ENCODE data around the gene RPS6KA2.
A peak's percentile ranks its signal among the peaks of the same experiment; 100 is the strongest.

RPS6KA2 gene

DNA sequence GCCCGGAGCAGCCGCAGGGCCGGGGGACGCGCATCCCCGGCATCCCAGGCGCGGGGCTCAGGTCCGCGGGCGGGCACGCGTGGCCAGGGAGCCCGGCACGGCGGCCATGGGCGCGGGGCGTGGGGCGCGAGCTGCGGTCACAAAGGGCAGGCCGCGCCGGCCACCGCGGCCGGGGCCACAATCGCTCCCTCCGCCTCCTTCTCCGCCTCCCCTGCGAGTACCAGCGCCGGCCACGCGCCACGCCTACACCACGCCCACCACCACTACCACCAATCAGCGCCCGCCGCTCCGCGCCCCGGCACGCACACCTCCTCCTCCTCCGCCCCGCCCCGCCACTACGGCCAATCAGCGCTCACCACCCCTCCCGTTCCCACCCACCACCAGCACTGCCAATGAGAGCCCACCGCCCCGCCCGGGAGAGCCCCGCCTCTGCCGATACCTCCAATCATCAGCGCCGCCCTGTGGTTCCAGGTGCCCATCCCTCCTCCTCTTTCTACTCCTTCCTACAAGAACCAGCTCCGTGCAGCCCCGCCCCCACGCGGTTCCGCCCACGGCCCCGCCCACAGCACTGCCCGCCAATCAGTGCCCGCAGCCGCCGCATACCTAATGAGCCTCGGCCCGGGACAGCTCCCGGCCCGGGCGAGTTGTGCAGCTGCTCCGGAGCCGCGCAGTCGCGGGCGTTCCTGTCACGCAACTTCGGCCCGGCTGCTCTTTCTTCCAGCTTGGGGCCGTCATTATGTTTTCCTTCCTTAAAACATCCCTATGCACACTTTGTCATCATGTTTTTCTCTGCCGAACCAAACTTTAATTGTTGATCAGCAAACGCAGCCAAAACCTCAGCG is at the start of gene RPS6KA2:
TSS of gene RPS6KA2 (minus strand) at position 219 of the 842 bp plus-strand sequence. CDS start 232 bp downstream, outside the sequence.
- peak; percentile 99 to 100 (median 100) for DNase-seq

DNA sequence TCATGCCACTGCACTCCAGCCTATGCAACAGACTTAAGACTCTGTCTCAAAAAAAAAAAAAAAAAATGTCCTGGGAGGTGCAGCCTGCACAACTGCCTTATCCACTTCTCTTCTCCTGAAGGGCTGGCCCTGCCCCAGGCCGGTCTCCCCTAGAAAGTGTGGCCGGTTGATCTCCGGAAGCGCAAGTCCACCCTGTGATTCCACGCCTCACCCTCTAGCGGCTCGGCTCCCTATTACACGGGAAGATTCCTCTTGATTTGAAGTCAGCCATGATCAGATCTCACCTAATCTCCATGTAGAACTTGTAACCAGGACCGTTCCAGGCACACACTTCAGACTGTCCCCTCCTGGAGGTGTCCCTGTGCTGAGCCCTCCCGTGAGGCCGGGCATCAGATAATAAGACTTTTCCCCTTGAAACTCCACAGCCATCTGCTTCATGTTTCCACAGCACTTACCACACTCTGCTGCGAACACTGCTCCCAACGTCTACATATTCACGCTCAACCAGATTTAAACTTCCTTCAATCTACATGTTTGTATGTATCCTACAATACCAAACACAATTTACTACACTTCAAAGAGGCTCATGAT is 49.3 kb upstream of the RPS6KA2 start:
- DNase-seq: no peak

GRCh38 chr6:166675736-166676135 is 48.7 kb upstream of the RPS6KA2 start:
- no peak for DNase-seq

- no peak for DNase-seq
Measured at GRCh38 chr6:166673309-166673708, 46.3 kb upstream of the RPS6KA2 start.

GRCh38 chr6:166672624-166673206 is 45.7 kb upstream of the RPS6KA2 start:
- no peak for DNase-seq

GRCh38 chr6:166672146-166672545 is 45.1 kb upstream of the RPS6KA2 start:
- no peak for DNase-seq

DNA sequence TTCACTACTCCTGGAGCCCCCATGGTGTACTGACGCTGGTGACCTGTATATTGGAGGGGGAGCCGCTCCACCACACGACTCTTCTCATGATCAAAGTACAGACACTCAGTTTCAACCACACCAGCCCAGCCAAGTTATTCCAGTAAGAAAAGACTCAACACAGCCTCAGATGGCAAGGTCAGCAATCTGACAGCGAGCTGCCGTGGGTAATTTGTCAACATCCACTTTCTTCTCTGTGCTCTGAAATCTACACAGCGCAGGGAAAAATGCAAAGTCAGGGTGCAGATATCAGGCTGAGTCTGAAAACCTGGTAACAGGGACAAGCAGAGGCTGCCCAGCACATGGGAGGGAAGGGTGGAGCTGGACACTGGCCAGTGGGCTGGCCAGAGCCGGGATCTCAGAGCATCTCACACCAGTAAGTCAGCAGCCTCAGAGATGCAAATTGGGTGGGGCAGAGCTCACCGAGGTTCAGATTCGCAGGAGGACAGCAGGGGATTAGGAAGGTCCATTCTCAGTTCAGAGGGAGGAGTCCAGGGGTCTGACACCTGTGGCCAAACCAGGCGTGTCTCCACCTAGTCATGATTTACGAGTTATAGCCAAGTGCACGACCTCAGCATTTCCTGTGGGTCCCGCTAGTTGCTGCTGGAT is 44.5 kb upstream of the RPS6KA2 start:
- DNase-seq: no peak

DNA sequence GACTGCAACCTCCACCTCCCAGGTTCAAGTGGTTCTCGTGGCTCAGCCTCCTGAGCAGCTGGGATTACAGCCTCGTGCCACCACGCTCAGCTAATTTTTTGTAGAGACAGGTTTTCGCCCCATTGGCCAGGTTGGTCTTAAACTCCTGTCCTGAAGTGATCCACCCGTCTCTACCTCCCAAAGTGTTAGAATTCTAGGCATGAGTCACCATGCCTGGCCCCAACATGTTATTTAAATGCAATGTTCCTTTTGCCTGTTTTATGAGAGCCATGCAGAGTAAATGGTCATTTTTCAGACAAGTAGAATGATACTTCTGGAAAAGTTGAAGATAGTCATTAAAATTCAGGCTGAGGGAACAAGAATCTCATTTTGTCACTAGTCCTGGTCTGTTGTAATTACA is 43.8 kb upstream of the RPS6KA2 start:
- DNase-seq: no peak

GRCh38 chr6:166670013-166670412 is 43.0 kb upstream of the RPS6KA2 start:
- DNase-seq: no peak

- DNase-seq: no peak
Measured at GRCh38 chr6:166667796-166668610, 41.0 kb upstream of the RPS6KA2 start.

GRCh38 chr6:166664135-166664534 is 37.1 kb upstream of the RPS6KA2 start:
- no peak for DNase-seq

GRCh38 chr6:166663568-166663967 is 36.5 kb upstream of the RPS6KA2 start:
- no peak for DNase-seq

DNA sequence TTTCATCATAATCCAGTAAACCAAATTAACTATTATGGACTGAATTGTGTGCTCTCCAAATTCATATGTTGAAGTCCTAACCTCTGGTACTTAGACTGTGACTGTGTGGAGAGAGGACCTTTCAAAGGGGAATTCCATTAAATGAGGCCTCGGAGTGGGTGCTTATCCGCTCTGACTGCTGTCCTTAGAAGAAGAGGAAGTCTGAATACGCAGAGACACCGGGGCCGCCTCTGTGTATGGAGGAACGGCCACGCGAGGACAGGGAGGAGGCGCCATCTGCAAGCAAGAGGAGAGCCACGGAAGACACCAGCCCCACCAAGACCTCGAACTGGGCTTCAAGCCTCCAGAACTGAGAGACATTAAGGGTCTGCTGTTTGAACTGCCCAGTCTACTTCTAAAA is 35.6 kb upstream of the RPS6KA2 start:
- DNase-seq: no peak

- DNase-seq: no peak
Measured at GRCh38 chr6:166661327-166662085, 34.5 kb upstream of the RPS6KA2 start.

- no peak for DNase-seq
Measured at GRCh38 chr6:166660157-166660688, 33.2 kb upstream of the RPS6KA2 start.

DNA sequence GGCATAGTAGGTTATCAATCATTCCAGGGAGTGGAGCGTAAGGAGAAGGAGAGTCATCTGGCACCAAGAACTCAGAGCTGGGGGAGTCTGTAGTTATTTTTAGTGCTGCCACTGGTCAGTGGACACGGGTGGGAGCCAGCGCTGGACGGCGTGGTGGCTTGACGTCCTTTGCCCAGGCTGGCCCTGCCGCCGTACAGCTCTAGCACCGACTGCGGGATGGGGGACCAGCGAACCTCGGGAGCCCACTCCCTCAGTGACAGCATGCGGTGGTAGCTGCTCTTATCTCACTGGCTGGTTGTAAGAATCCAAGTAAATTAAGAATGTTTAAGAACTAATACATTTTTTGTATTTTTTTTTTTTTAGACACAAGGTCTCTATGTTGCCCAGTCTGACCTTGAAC is 32.5 kb upstream of the RPS6KA2 start:
- DNase-seq: no peak

GRCh38 chr6:166658792-166659150 is 31.7 kb upstream of the RPS6KA2 start:
- no peak for DNase-seq

DNA sequence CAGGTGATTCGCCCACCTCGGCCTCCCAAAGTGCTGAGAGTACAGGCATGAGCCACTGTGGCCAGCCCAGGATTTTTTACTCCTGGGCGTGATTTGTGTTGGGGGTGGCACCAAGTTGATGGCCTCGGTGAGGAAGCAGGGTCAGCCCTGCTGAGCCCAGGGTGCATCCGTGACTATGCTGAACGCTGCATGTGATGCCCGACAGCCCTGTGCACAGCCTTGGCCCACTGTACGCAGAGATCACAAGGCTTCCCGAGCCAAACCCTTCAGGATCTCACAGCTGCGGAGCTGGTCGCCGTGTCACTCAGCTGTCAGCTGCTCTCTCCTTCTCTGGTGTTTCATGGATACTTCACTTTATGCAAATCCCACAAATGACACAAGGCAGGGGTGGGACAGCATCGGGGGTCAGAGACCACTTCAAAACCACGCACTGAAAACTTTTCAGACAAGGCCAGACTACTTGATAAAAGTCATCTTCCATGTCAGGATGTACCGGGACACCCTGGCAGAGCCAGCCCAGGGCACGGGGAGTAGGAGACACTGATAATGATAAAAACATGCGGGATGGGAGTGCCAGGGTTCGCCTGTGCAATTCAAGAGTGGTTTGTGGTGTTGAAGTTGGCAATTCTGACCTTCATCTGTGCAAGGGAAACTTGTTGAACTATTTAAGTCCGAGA is 31.2 kb upstream of the RPS6KA2 start:
- DNase-seq: no peak

DNA sequence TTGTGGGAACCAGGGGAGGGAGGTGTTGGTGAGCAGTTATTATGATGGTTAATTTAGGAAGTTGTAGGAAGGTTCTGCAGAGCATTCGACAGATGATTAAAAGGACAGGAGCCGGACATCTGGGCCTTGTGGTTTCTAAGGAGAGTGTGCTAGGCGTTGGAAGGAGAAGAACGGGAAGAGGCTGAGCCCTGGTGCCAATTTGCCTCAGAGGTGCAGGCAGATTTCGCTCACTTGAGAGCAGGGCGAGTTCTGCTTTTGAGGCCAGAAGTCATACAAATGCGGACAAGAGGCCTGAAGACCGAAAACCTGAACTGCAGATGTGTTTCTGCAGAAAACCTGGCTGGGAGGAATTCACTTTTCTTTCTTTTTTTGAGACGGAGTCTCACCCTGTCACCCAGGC is 30.5 kb upstream of the RPS6KA2 start:
- DNase-seq: no peak

DNA sequence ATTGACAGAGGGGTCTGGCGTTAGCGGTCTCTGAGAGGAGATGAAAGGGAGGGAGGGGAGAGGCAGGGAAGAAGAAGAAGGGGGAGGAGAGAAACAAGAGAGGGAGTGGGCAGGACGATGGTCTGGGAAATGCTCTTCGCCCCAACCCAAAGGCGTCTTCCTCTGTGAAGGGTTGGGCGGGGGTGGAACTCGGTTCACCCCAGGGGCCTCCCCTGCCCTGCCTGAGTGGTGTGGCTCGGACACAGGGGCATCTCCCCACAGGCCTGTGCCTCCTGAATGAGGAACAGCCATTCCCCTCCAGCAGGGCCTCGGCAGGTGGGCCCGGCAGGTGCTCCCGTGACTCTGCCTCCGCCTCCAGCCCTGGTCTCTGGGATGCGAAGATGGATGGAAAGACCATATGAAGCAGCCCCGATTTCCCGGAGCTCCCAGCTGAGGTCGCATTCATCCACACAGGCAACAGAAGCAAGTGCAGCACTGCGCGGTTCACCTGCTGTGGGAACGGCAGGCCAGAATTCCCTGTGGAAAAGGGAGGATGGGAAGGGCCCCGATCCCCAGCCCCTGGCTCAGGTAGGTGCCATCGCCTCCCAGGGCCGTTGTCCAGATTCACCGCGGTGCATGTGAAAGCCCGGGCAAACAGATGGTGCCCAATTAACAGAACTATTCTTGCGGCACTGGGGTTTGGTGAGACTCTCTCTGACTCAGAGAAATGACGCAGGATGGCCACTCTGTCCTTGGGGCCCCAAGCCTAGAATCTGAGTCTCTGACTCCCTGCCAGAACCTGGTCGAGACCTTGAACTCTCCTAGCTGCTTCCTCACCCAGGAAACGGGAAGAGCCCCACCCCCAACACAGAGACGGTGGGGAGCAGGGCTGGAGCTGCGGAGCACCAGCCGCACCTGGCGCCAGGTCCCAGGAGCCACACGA is 29.4 kb upstream of the RPS6KA2 start:
- no peak for DNase-seq

All from activated CD4-positive, CD25-positive, alpha-beta regulatory T cell (primary cell).